Measurements from ENCODE around the gene ZNF488. TPM values are rescaled to one million over a fixed set of nuclear protein-coding genes. Genes with fewer than 3 reads are reported as not detected.

ZNF488 gene
- total RNA-seq, 1 experiment from 2014 or later, result 11.8 TPM

GRCh38 chr10:47323087-47323486 is 61.0 kb downstream of the ZNF488 start:
- CTCF ChIA-PET, result interaction anchor here (0.7 kb wide), 1 partner anchor 11 kb away, joined by 4 read pairs; no protein-coding TSS in a partner anchor
- H3K27ac ChIP-seq (ENCODE audit: low read length), result no peak overlapping the region
- in situ Hi-C loops (cut with HindIII; ENCODE audit: low pct_unique_long_range_greater_than_20kb, low sequenced_read_pairs), result no loop called here
- no TSS peak for BruUV-seq (replicated peaks)
- H3K27me3 ChIP-seq (ENCODE audit: control insufficient read depth, insufficient read depth, low read length), result peaks cover 8% of the 10 kb centered on the region; the same call in 1 of the 2 replicates
- H3K9me3 ChIP-seq (ENCODE audit: control insufficient read depth, insufficient read depth, low read depth, low read length), result no peaks in the 10 kb centered on the region
- ATAC-seq (no peak), DNase-seq (ENCODE audit: low read depth, low spot score) (no peak)
- no peaks in the 10 kb centered on the region for H3K4me1 ChIP-seq (ENCODE audit: control insufficient read depth, insufficient read depth, low read length)
- POLR2A ChIA-PET, result interaction anchor here (0.5 kb wide), 1 partner anchor 282 kb away, joined by 4 read pairs; no protein-coding TSS in a partner anchor
- no peak for TF ChIP-seq TCF7L2 (IDR thresholded peaks at IDR 0.05; ENCODE audit: low read depth, low read length)
- no peak for TF ChIP-seq SIN3A (IDR thresholded peaks at IDR 0.05; ENCODE audit: borderline replicate concordance, insufficient read depth, low read depth, low read length)
- no peak for TF ChIP-seq POLR2AphosphoS5 (IDR thresholded peaks at IDR 0.05; ENCODE audit: low read depth, low read length)
- TF ChIP-seq, protein P1, sequence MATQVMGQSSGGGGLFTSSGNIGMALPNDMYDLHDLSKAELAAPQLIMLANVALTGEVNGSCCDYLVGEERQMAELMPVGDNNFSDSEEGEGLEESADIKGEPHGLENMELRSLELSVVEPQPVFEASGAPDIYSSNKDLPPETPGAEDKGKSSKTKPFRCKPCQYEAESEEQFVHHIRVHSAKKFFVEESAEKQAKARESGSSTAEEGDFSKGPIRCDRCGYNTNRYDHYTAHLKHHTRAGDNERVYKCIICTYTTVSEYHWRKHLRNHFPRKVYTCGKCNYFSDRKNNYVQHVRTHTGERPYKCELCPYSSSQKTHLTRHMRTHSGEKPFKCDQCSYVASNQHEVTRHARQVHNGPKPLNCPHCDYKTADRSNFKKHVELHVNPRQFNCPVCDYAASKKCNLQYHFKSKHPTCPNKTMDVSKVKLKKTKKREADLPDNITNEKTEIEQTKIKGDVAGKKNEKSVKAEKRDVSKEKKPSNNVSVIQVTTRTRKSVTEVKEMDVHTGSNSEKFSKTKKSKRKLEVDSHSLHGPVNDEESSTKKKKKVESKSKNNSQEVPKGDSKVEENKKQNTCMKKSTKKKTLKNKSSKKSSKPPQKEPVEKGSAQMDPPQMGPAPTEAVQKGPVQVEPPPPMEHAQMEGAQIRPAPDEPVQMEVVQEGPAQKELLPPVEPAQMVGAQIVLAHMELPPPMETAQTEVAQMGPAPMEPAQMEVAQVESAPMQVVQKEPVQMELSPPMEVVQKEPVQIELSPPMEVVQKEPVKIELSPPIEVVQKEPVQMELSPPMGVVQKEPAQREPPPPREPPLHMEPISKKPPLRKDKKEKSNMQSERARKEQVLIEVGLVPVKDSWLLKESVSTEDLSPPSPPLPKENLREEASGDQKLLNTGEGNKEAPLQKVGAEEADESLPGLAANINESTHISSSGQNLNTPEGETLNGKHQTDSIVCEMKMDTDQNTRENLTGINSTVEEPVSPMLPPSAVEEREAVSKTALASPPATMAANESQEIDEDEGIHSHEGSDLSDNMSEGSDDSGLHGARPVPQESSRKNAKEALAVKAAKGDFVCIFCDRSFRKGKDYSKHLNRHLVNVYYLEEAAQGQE (IDR thresholded peaks at IDR 0.05; ENCODE audit: insufficient read depth in 1 of 2, low read depth in 2 of 2, low read length in 1 of 2), result no peak
- no peak for TF ChIP-seq CTCF (IDR thresholded peaks at IDR 0.05)
- H3K36me3 ChIP-seq (ENCODE audit: control insufficient read depth, insufficient read depth, low read length), result no peaks in the 10 kb centered on the region
- intact Hi-C loops (cut with micrococcal nuclease; ENCODE audit: unreplicated experiment), result no loop called here
- no peak overlapping the region for H3K4me3 ChIP-seq (ENCODE audit: low read depth in 2 of 2, low read length in 2 of 2)

GRCh38 chr10:47322300-47323061 is 61.6 kb downstream of the ZNF488 start, which contains the start of gene GDF2:
GDF2 (plus strand) TSS chr10:47322454; CDS start chr10:47322669, 215 bp downstream.
- no peaks in the 10 kb centered on the region for H3K9me3 ChIP-seq (ENCODE audit: control insufficient read depth, insufficient read depth, low read depth, low read length)
- no peak for TF ChIP-seq POLR2AphosphoS5 (IDR thresholded peaks at IDR 0.05; ENCODE audit: low read depth, low read length)
- H3K27ac ChIP-seq (ENCODE audit: low read length), result no peak within 1 kb of the TSS
- intact Hi-C loops (cut with micrococcal nuclease; ENCODE audit: unreplicated experiment) (no loop called here), in situ Hi-C loops (cut with HindIII; ENCODE audit: low pct_unique_long_range_greater_than_20kb, low sequenced_read_pairs) (no loop called here)
- no peak for DNase-seq (ENCODE audit: low read depth, low spot score)
- no peaks in the 10 kb centered on the region for H3K4me1 ChIP-seq (ENCODE audit: control insufficient read depth, insufficient read depth, low read length)
- H3K4me3 ChIP-seq (ENCODE audit: low read depth in 2 of 2, low read length in 2 of 2), result no peak within 1 kb of the TSS
- POLR2A ChIA-PET, result interaction anchor here (0.5 kb wide), 1 partner anchor 281 kb away, joined by 4 read pairs; no protein-coding TSS in a partner anchor
- CTCF ChIA-PET, result no interaction called here
- BruUV-seq (replicated peaks), result no TSS peak
- no peak for ATAC-seq
- H3K27me3 ChIP-seq (ENCODE audit: control insufficient read depth, insufficient read depth, low read length), result peaks cover 8% of the 10 kb centered on the region; the same call in 1 of the 2 replicates
- H3K36me3 ChIP-seq (ENCODE audit: control insufficient read depth, insufficient read depth, low read length), result no peaks in the 10 kb centered on the region
